Jurkat, Clone E6-1 (cell line): ENCODE results near the gene SNN.

ENCODE experiments used
- DNase-seq: peaks from one replicate; pipeline ENCODE4 v3.0.0-alpha.2; 2011; ENCODE audit warnings: low read depth, low spot score
- H3K4me3 ChIP-seq: 2 replicates; pipeline ENCODE4 v1.5.1; 2011; ENCODE audit warnings: mild to moderate bottlenecking, low read length, control low read depth, moderate library complexity

Gene SNN

GRCh38 chr16:11689031-11689840, 21.0 kb downstream of the SNN start:
- no peak for DNase-seq
- H3K4me3 ChIP-seq: no peak overlapping the region

GRCh38 chr16:11691235-11691634, 23.0 kb downstream of the SNN start:
- H3K4me3 ChIP-seq: no peak overlapping the region
- DNase-seq: no peak

GRCh38 chr16:11691771-11692170, 23.5 kb downstream of the SNN start:
- DNase-seq: no peak
- H3K4me3 ChIP-seq: no peak overlapping the region

- no peak for DNase-seq
- no peak overlapping the region for H3K4me3 ChIP-seq
Observed at GRCh38 chr16:11692171-11692570, 23.9 kb downstream of the SNN start.

- no peak overlapping the region for H3K4me3 ChIP-seq
- no peak for DNase-seq
Observed at GRCh38 chr16:11692651-11693050, 24.4 kb downstream of the SNN start.

GRCh38 chr16:11696266-11697012, 28.2 kb downstream of the SNN start:
- no peak overlapping the region for H3K4me3 ChIP-seq
- DNase-seq: no peak

- DNase-seq: no peak
Observed at GRCh38 chr16:11697319-11697718, 29.1 kb downstream of the SNN start.

GRCh38 chr16:11698271-11698689, 30.0 kb downstream of the SNN start:
- no peak for DNase-seq
- no peak overlapping the region for H3K4me3 ChIP-seq

More at GRCh38 chr16:11697319-11697718, 29.1 kb downstream of the SNN start:
- no peak overlapping the region for H3K4me3 ChIP-seq

- no peak for DNase-seq
- H3K4me3 ChIP-seq: no peak overlapping the region
Observed at GRCh38 chr16:11699234-11699894, 31.1 kb downstream of the SNN start.

GRCh38 chr16:11700264-11701029, 32.2 kb downstream of the SNN start:
- DNase-seq: no peak
- no peak overlapping the region for H3K4me3 ChIP-seq

- H3K4me3 ChIP-seq: no peak overlapping the region
- DNase-seq: no peak
Observed at GRCh38 chr16:11705311-11706025, 37.2 kb downstream of the SNN start.

- no peak for DNase-seq
- H3K4me3 ChIP-seq: no peak overlapping the region
Observed at GRCh38 chr16:11706180-11706742, 38.0 kb downstream of the SNN start.

GRCh38 chr16:11707679-11708197, 39.5 kb downstream of the SNN start:
- no peak for DNase-seq
- H3K4me3 ChIP-seq: no peak overlapping the region

GRCh38 chr16:11708421-11708820, 40.2 kb downstream of the SNN start:
- DNase-seq: no peak

GRCh38 chr16:11711662-11712061, 43.4 kb downstream of the SNN start:
- H3K4me3 ChIP-seq: no peak overlapping the region
- no peak for DNase-seq

More at GRCh38 chr16:11708421-11708820, 40.2 kb downstream of the SNN start:
- H3K4me3 ChIP-seq: no peak overlapping the region

- DNase-seq: no peak
- H3K4me3 ChIP-seq: no peak overlapping the region
Observed at GRCh38 chr16:11712122-11712521, 43.9 kb downstream of the SNN start.

- DNase-seq: no peak
- no peak overlapping the region for H3K4me3 ChIP-seq
Observed at GRCh38 chr16:11715246-11715947, 47.1 kb downstream of the SNN start.

- no peak for DNase-seq
- H3K4me3 ChIP-seq: no peak overlapping the region
Observed at GRCh38 chr16:11716336-11716735, 48.1 kb downstream of the SNN start.
